ENCODE results near the gene TAF15. TPM values are rescaled to one million over a fixed set of nuclear protein-coding genes. Genes with fewer than 3 reads are reported as not detected.
A peak's percentile ranks its signal among the peaks of the same experiment; 100 is the strongest.

The TAF15 gene
- total RNA-seq, 2 experiments from 2014 or later = 65.9 to 256 TPM

- peaks cover 90% of the 10 kb centered on the region for H3K36me3 ChIP-seq (ENCODE audit: insufficient read depth, low read length)
- ChIA-PET POLR2A (interaction anchor here (0.7 to 1.2 kb wide), 2 partner anchors 24 to 129 kb away, joined by 3 to 4 read pairs; no protein-coding TSS in a partner anchor), CTCF (ENCODE audit: unreplicated experiment) (interaction anchor here (0.7 kb wide), 1 partner anchor 1145 kb away, joined by 3 read pairs; no protein-coding TSS in a partner anchor)
- BruUV-seq (replicated peaks) = TSS peak; percentile 5
- TF ChIP-seq CTCF (conservative IDR thresholded peaks at IDR 0.05; ENCODE audit: low read length) (no peak), EZH2phosphoT487 (IDR thresholded peaks at IDR 0.05; ENCODE audit: borderline replicate concordance, low read depth, low read length) (no peak)
- H4K20me1 ChIP-seq (ENCODE audit: insufficient read depth, low read length) = peaks cover 7% of the 10 kb centered on the region; the same call in 1 of the 2 replicates
- no peak overlapping the region for H3K27ac ChIP-seq (ENCODE audit: low read depth, low read length, poor library complexity, severe bottlenecking)
- no peaks in the 10 kb centered on the region for H3K9me2 ChIP-seq (ENCODE audit: insufficient read depth, low read length)
- H2AFZ ChIP-seq (ENCODE audit: low read length) = no peak overlapping the region
- no peak overlapping the region for H3K4me3 ChIP-seq (ENCODE audit: low read depth, low read length, poor library complexity, severe bottlenecking)
- no peaks in the 10 kb centered on the region for H3K4me1 ChIP-seq (ENCODE audit: insufficient read depth, low read length, poor library complexity, severe bottlenecking)
- H3K4me2 ChIP-seq (ENCODE audit: low read length) = no peak overlapping the region
- intact Hi-C loops (cut with micrococcal nuclease; ENCODE audit: unreplicated experiment) = loop anchor here (5.0 kb wide), 1 partner anchor 86 kb away; the partner anchor contains the start of gene C17orf50
- H3K9me3 ChIP-seq (ENCODE audit: low read length) = no peaks in the 10 kb centered on the region
- no peaks in the 10 kb centered on the region for H3K79me2 ChIP-seq (ENCODE audit: insufficient read depth, low read depth, low read length)
- DNase-seq (ENCODE audit: low spot score) = no peak
Observed at GRCh38 chr17:35847633-35848373, 38.5 kb downstream of the TAF15 start.

- Histone ChIP-seq H4K20me1 (ENCODE audit: insufficient read depth, low read length) (peaks cover 10% of the 10 kb centered on the region), H3K79me2 (ENCODE audit: insufficient read depth, low read depth, low read length) (no peaks in the 10 kb centered on the region), H3K9me3 (ENCODE audit: low read length) (no peaks in the 10 kb centered on the region), H3K4me3 (ENCODE audit: low read depth, low read length, poor library complexity, severe bottlenecking) (no peak overlapping the region), H3K27ac (ENCODE audit: low read depth, low read length, poor library complexity, severe bottlenecking) (no peak overlapping the region), H3K4me1 (ENCODE audit: insufficient read depth, low read length, poor library complexity, severe bottlenecking) (no peaks in the 10 kb centered on the region), H2AFZ (ENCODE audit: low read length) (no peak overlapping the region), H3K9me2 (ENCODE audit: insufficient read depth, low read length) (no peaks in the 10 kb centered on the region), H3K36me3 (ENCODE audit: insufficient read depth, low read length) (peaks cover 72% of the 10 kb centered on the region), H3K4me2 (ENCODE audit: low read length) (no peak overlapping the region)
- CTCF ChIA-PET (ENCODE audit: unreplicated experiment) = no interaction called here
- intact Hi-C loops (cut with micrococcal nuclease; ENCODE audit: unreplicated experiment) = loop anchor here (5.0 kb wide), 1 partner anchor 87 kb away; the partner anchor contains the start of gene C17orf50
- peak; percentile 67 for DNase-seq (ENCODE audit: low spot score)
- TSS peak; percentile 46 for BruUV-seq (replicated peaks)
- POLR2A ChIA-PET = no interaction called here
- TF ChIP-seq CTCF (conservative IDR thresholded peaks at IDR 0.05; ENCODE audit: low read length) (peak; percentile 96), EZH2phosphoT487 (IDR thresholded peaks at IDR 0.05; ENCODE audit: borderline replicate concordance, low read depth, low read length) (no peak)
Observed at GRCh38 chr17:35849469-35850348, 40.4 kb downstream of the TAF15 start.
